Suprapubic skin (tissue), 4 donors: ENCODE data around the gene C9orf85.

Experiments
- POLR2A ChIP-seq, 2 donors: fragments of 450-650 bp; IDR thresholded peaks; one replicate each; pipeline ENCODE4 v1.6.1; 2017; ENCODE audit warnings: antibody characterized with exemption in 2 of 2, mild to moderate bottlenecking in 2 of 2, moderate library complexity in 2 of 2
- POLR2AphosphoS5 ChIP-seq, 3 donors: sonication (generic); formaldehyde crosslinking; IDR thresholded peaks; one replicate each; pipeline ENCODE4 v1.6.1; 2017; ENCODE audit warnings: antibody characterized with exemption in 3 of 3
- TF ChIP-seq, protein P1 (sequence below), 2 donors: fragments of 200-600 bp in 1 of 2; fragments of 450-650 bp in 1 of 2; sonication (generic) in 1 of 2; IDR thresholded peaks; one replicate each; pipeline ENCODE4 v1.5.1; 2016 to 2019; ENCODE audit warnings: antibody characterized with exemption in 2 of 2, mild to moderate bottlenecking in 1 of 2, moderate library complexity in 1 of 2

DNA sequence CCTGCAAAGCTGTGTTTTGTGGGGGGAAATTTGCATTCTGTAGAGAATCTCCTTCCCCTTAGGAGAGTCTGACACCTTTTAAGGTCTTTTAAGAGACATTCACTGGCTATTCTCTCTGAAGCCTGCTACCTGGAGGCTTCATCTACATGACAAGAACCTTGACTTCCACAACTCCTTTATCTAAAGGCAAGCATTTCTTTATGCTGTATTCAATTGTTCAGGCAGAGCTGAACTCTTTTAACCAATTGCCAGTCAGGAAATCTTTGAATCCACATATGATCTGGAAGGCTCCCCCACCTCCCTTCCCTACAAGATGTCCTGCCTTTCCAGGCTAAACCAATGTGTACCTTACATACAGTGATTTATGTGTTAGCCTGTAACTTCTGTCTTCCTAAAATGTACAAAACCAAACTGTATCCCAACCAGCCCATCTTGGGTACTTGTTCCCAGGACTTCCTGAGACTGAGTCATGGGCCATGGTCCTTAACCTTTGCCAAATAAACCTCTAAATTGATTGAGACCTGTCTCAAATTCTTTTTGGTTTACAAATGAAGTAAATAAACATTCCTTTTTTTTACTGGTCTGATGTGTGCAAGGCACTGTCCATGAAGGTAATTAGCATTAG is 9.9 kb downstream of the C9orf85 start:
- no peak for TF ChIP-seq POLR2A (IDR thresholded peaks at IDR 0.05)
- TF ChIP-seq, protein P1, sequence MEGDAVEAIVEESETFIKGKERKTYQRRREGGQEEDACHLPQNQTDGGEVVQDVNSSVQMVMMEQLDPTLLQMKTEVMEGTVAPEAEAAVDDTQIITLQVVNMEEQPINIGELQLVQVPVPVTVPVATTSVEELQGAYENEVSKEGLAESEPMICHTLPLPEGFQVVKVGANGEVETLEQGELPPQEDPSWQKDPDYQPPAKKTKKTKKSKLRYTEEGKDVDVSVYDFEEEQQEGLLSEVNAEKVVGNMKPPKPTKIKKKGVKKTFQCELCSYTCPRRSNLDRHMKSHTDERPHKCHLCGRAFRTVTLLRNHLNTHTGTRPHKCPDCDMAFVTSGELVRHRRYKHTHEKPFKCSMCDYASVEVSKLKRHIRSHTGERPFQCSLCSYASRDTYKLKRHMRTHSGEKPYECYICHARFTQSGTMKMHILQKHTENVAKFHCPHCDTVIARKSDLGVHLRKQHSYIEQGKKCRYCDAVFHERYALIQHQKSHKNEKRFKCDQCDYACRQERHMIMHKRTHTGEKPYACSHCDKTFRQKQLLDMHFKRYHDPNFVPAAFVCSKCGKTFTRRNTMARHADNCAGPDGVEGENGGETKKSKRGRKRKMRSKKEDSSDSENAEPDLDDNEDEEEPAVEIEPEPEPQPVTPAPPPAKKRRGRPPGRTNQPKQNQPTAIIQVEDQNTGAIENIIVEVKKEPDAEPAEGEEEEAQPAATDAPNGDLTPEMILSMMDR (IDR thresholded peaks at IDR 0.05) = no peak
- no peak for TF ChIP-seq POLR2AphosphoS5 (IDR thresholded peaks at IDR 0.05)
